Sciatic nerve (tissue), 2 donors: ENCODE results near the gene BEST4. TPM values are rescaled to one million over a fixed set of nuclear protein-coding genes. Genes with fewer than 3 reads are reported as not detected.
A peak's percentile ranks its signal among the peaks of the same experiment; 100 is the strongest.
"Not testable (repeated sequence)": the region's sequence is repeated elsewhere in the genome, so short reads cannot be mapped to it uniquely, and the experiment has no call there.

Experiments
- ATAC-seq: fragments of 200-7000 bp; cut with Tn5 transposase; one replicate; pipeline ENCODE4 v1.9.1; 2020; ENCODE audit warnings: mild to moderate bottlenecking, moderate library complexity
- DNase-seq: peaks from one replicate; pipeline ENCODE4 v3.0.0-alpha.2; 2020; ENCODE audit warnings: low spot score
- intact Hi-C: fragments of 100-400 bp; cut with DNase I; formaldehyde crosslinking; loops from one replicate; pipeline ENCODE4 v1.14.2; 2022
- total RNA-seq: library from RNA; stranded (reverse); fragmentation: NEBNext Ultra II Directional; extraction: Animal tissue kit (Norgen Biotek cat#: 25700); gene quantifications from one replicate; pipeline ENCODE4 v1.2.1, GENCODE V29; 2021
- donor health status: DM: no; HTN: no; CAD: no.
- donor health status: DM: no; HTN: no; CAD: no.

Gene BEST4
- total RNA-seq, 1 donor from 2014 or later = 0.36 TPM

- DNase-seq = no peak
- intact Hi-C loops = loop anchor here (10.0 kb wide), 2 partner anchors 49 to 71 kb away; no protein-coding TSS in a partner anchor
- ATAC-seq = no peak
Measured at GRCh38 chr1:44785501-44786137, 2.4 kb downstream of the BEST4 start.

- no peak for ATAC-seq
- no peak for DNase-seq
- intact Hi-C loops = loop anchor here (10.0 kb wide), 2 partner anchors 50 to 70 kb away; no protein-coding TSS in a partner anchor
Measured at GRCh38 chr1:44785029-44785380, 3.0 kb downstream of the BEST4 start.

GRCh38 chr1:44784094-44785028 is 3.6 kb downstream of the BEST4 start:
- ATAC-seq = peak; percentile 9
- no peak for DNase-seq
- intact Hi-C loops = loop anchor here (10.0 kb wide), 2 partner anchors 50 to 70 kb away; no protein-coding TSS in a partner anchor

- intact Hi-C loops = loop anchor here (10.0 kb wide), 2 partner anchors 51 to 69 kb away; no protein-coding TSS in a partner anchor
- DNase-seq = no peak
- no peak for ATAC-seq
Measured at GRCh38 chr1:44783697-44784093, 4.3 kb downstream of the BEST4 start.

GRCh38 chr1:44780583-44781121 is 7.3 kb downstream of the BEST4 start:
- no peak for ATAC-seq
- intact Hi-C loops = loop anchor here (10.0 kb wide), 2 partner anchors 54 to 66 kb away; no protein-coding TSS in a partner anchor
- no peak for DNase-seq

- intact Hi-C loops = no loop called here
- ATAC-seq (no peak), DNase-seq (no peak)
Measured at GRCh38 chr1:44778705-44779576, 9.0 kb downstream of the BEST4 start.

- intact Hi-C loops = no loop called here
- DNase-seq (no peak), ATAC-seq (no peak)
Measured at GRCh38 chr1:44777969-44778635, 9.9 kb downstream of the BEST4 start.

- intact Hi-C loops = no loop called here
Measured at GRCh38 chr1:44777547-44777946, 10.4 kb downstream of the BEST4 start.

GRCh38 chr1:44776730-44777068 is 11.3 kb downstream of the BEST4 start:
- no peak for DNase-seq
- intact Hi-C loops = no loop called here
- no peak for ATAC-seq

More at GRCh38 chr1:44777547-44777946, 10.4 kb downstream of the BEST4 start:
- DNase-seq = no peak
- ATAC-seq = no peak

- ATAC-seq (peak; percentile 6), DNase-seq (peak; percentile 67)
- intact Hi-C loops = no loop called here
Measured at GRCh38 chr1:44775930-44776729, 11.8 kb downstream of the BEST4 start.

- ATAC-seq (peak; percentile 95), DNase-seq (peak; percentile 95)
- intact Hi-C loops = no loop called here
Measured at GRCh38 chr1:44775078-44775929, 12.7 kb downstream of the BEST4 start, which contains the start of gene RPS8. Gene RPS8, plus strand, starts transcription at chr1:44775540. Its CDS starts 57 bp downstream, at chr1:44775597.

GRCh38 chr1:44766421-44766820 is 21.5 kb downstream of the BEST4 start:
- ATAC-seq, intact Hi-C loops, DNase-seq: not testable (repeated sequence)

- DNase-seq (no peak), ATAC-seq (no peak)
- intact Hi-C loops = no loop called here
Measured at GRCh38 chr1:44760876-44761275, 27.1 kb downstream of the BEST4 start.

GRCh38 chr1:44759077-44759476 is 28.9 kb downstream of the BEST4 start:
- ATAC-seq (no peak), DNase-seq (no peak)
- intact Hi-C loops = no loop called here

GRCh38 chr1:44757420-44757819 is 30.6 kb downstream of the BEST4 start:
- intact Hi-C loops = no loop called here
- no peak for DNase-seq

GRCh38 chr1:44747878-44748277 is 40.1 kb downstream of the BEST4 start:
- no peak for DNase-seq
- intact Hi-C loops = no loop called here
- no peak for ATAC-seq

More at GRCh38 chr1:44757420-44757819, 30.6 kb downstream of the BEST4 start:
- no peak for ATAC-seq
